HL-60 (cell line): ENCODE data around the gene LDLRAD3.

Experiments
- GABPA ChIP-seq: IDR thresholded peaks from 2 replicates; pipeline ENCODE4 v1.6.1; 2012; ENCODE audit warnings: low read depth
- POLR2AphosphoS5 ChIP-seq: IDR thresholded peaks from 2 replicates; pipeline ENCODE4 v1.6.1; 2012; ENCODE audit warnings: low read depth
- SPI1 ChIP-seq: IDR thresholded peaks from 2 replicates; pipeline ENCODE4 v1.6.1; 2012; ENCODE audit warnings: low read depth, mild to moderate bottlenecking, borderline replicate concordance
- TF ChIP-seq, protein P1 (sequence below): IDR thresholded peaks from one replicate; pipeline ENCODE4 v1.5.1; 2011; ENCODE audit warnings: low read length, control low read depth, inconsistent platforms; ENCODE audit not compliant: insufficient read depth
- TF ChIP-seq, protein P2 (sequence below): IDR thresholded peaks from 2 replicates; pipeline ENCODE4 v1.6.1; 2012; ENCODE audit warnings: low read depth; ENCODE audit not compliant: insufficient replicate concordance

DNA sequence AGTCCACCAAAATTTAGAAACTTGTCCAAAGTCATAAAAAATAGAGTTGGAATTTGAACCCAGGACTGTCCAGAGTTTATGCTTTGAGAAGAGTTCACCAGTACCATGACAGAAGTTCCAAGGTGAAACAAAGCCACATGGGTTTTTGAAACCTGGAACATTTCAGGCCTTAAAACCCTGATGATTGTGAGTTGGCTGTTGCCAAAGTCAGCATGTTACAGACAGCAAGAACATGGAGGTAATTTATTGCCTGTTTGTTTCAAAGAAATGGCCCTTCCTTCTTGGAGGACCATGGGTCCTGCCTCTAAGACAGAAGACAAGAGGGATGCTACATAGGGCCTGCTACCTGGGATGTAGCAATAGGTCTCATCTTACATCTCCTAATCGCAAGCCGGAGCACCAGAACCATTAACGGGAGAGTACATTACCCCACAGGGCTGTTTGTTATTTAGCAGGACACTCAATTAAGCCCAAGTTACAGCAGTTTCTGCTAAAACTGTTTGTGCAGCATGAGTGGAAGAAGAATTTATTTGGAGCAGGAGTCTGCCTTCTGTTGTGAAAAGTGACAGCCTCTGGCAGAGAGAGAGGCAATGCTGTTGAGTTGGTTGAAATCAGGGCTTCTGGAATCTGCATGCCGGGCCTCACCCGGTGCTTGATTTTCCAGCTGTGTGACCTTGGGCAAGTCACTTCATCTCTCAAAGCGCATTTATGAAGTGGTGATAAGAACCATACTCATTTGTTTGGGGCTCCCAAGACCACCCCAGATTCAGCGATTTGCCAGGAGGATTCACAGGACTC lies 136.2 kb downstream of the LDLRAD3 start:
- TF ChIP-seq, protein P1, sequence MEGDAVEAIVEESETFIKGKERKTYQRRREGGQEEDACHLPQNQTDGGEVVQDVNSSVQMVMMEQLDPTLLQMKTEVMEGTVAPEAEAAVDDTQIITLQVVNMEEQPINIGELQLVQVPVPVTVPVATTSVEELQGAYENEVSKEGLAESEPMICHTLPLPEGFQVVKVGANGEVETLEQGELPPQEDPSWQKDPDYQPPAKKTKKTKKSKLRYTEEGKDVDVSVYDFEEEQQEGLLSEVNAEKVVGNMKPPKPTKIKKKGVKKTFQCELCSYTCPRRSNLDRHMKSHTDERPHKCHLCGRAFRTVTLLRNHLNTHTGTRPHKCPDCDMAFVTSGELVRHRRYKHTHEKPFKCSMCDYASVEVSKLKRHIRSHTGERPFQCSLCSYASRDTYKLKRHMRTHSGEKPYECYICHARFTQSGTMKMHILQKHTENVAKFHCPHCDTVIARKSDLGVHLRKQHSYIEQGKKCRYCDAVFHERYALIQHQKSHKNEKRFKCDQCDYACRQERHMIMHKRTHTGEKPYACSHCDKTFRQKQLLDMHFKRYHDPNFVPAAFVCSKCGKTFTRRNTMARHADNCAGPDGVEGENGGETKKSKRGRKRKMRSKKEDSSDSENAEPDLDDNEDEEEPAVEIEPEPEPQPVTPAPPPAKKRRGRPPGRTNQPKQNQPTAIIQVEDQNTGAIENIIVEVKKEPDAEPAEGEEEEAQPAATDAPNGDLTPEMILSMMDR = no peak
- TF ChIP-seq POLR2AphosphoS5 (no peak), GABPA (no peak), SPI1 (no peak)
- TF ChIP-seq, protein P2, sequence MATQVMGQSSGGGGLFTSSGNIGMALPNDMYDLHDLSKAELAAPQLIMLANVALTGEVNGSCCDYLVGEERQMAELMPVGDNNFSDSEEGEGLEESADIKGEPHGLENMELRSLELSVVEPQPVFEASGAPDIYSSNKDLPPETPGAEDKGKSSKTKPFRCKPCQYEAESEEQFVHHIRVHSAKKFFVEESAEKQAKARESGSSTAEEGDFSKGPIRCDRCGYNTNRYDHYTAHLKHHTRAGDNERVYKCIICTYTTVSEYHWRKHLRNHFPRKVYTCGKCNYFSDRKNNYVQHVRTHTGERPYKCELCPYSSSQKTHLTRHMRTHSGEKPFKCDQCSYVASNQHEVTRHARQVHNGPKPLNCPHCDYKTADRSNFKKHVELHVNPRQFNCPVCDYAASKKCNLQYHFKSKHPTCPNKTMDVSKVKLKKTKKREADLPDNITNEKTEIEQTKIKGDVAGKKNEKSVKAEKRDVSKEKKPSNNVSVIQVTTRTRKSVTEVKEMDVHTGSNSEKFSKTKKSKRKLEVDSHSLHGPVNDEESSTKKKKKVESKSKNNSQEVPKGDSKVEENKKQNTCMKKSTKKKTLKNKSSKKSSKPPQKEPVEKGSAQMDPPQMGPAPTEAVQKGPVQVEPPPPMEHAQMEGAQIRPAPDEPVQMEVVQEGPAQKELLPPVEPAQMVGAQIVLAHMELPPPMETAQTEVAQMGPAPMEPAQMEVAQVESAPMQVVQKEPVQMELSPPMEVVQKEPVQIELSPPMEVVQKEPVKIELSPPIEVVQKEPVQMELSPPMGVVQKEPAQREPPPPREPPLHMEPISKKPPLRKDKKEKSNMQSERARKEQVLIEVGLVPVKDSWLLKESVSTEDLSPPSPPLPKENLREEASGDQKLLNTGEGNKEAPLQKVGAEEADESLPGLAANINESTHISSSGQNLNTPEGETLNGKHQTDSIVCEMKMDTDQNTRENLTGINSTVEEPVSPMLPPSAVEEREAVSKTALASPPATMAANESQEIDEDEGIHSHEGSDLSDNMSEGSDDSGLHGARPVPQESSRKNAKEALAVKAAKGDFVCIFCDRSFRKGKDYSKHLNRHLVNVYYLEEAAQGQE = no peak
